HG03060 (cell line): ENCODE data around the gene TNFRSF1B.

Source experiments
- ATAC-seq: cut with Tn5 transposase; IDR thresholded peaks from one replicate; pipeline ENCODE4 v1.9.1; 2021; ENCODE audit warnings: low read depth, moderate number of reproducible peaks; ENCODE audit not compliant: unreplicated experiment

TNFRSF1B gene

GRCh38 chr1:12141163-12141850 is 25.5 kb upstream of the TNFRSF1B start:
- ATAC-seq = no peak

DNA sequence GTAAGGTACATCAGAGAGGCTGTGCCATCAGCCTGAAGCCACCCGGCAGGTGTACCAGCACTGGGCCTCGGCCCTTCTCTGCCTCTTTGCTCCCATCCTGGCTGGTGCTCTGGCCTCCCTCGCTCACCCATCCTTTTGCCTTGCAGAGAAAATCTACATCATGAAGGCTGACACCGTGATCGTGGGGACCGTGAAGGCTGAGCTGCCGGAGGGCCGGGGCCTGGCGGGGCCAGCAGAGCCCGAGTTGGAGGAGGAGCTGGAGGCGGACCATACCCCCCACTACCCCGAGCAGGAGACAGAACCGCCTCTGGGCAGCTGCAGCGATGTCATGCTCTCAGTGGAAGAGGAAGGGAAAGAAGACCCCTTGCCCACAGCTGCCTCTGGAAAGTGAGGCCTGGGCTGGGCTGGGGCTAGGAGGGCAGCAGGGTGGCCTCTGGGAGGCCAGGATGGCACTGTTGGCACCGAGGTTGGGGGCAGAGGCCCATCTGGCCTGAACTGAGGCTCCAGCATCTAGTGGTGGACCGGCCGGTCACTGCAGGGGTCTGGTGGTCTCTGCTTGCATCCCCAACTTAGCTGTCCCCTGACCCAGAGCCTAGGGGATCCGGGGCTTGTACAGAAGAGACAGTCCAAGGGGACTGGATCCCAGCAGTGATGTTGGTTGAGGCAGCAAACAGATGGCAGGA is 24.5 kb upstream of the TNFRSF1B start:
- no peak for ATAC-seq

GRCh38 chr1:12142891-12143630 is 23.7 kb upstream of the TNFRSF1B start:
- no peak for ATAC-seq

- ATAC-seq = no peak
Observed at GRCh38 chr1:12143631-12144155, 23.1 kb upstream of the TNFRSF1B start.

GRCh38 chr1:12144236-12144635 is 22.6 kb upstream of the TNFRSF1B start:
- no peak for ATAC-seq

GRCh38 chr1:12144969-12145368 is 21.8 kb upstream of the TNFRSF1B start:
- no peak for ATAC-seq

DNA sequence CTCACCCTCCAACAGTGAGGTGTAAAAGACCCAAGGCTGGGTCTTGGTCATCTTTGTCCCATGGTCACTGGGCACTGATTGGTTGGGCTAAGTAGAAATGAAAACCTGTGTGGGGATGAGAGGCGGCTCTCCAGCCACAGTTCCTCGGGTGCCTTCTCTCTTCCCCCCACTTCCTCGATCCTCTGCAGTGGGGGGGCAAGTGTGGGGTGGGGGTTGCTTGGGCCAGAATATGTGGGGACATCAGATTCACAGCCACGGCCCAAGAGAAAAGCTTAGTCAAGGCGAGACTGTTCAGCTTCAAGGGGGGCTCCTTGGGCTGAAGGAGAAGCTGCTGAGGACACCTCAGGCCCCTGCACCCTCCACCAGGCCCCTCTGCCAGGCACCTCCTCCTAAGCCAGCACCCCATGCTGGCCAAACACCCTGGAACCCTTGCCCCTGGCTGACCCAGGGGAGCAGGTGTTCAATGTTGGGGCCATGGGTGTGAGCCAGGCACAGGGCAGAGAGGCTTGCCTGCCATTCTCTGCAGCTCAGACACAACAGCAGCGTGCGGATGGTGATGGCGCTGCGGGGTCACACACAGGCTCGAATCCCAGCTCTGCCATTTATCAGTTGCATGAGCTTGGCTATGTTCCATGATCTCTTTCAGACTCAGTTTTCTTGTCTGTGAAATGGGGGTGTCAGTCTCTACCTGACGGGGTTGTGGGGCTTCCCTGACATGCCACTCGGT is 21.0 kb upstream of the TNFRSF1B start:
- no peak for ATAC-seq

GRCh38 chr1:12146343-12147112 is 20.3 kb upstream of the TNFRSF1B start:
- no peak for ATAC-seq

DNA sequence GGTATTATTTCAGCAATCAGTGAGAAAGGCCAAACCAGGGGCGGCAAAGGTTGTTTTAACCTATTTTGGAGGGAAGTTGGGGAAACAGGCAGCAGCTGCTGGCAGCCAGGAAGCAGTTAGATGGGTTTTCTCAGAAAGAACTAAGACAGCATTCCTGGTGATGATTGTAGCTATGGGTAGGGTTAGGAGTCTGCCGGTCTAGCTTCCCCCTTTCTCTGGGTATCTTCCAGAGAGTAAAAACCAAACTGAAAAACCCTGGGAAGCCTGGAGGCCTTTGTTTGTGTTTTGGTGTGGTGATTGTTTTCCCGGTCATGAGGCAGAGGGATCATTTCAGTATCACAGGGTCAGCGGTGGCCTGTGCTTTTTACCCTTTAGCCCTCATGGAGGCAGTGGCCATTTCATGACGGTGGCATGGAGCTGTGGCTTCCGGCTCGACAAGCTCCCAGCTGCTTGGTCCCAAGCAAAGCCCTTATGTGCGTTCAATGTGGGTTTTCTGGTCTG is 19.5 kb upstream of the TNFRSF1B start:
- ATAC-seq = no peak

GRCh38 chr1:12148160-12148957 is 18.4 kb upstream of the TNFRSF1B start:
- no peak for ATAC-seq

DNA sequence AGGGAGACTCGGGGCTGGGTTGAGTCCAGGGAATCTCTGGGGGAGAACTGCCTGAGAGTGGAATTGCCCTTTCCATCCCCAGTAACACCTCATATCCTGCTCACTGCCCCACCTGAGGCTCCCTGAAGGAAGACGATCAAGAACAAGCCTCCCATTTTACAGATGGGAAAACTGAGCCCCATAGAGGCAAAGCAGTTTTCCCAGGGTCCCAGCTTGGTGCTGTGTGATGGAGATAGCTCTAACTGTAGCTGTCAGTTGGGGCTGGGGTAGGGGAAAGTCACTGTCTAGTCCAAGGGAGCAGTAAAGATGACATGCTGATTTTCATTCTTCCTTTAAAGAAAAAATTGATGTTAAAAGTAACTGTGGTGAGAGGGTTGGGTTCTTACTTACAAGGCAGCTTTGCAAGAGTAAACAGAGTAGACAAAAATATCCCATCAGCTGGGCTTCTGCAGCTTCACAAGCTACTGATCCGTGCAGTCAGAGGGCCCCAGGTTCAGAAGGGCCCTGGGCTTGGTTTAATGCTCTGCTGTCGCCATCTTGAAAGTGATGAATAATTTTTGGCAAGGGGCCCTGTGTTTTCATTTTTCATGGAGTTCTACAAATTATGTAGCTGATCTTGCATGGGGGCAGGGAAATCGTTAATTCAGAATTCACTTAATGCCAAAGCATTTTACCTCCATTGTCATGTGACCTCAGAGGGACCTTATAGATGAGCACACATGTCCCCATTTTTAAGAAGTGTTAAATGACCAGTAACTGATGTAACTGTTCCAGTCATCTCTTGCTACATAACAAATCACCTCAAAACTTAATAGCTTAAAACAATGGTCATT is 17.6 kb upstream of the TNFRSF1B start:
- no peak for ATAC-seq

GRCh38 chr1:12149791-12150175 is 17.0 kb upstream of the TNFRSF1B start:
- no peak for ATAC-seq

DNA sequence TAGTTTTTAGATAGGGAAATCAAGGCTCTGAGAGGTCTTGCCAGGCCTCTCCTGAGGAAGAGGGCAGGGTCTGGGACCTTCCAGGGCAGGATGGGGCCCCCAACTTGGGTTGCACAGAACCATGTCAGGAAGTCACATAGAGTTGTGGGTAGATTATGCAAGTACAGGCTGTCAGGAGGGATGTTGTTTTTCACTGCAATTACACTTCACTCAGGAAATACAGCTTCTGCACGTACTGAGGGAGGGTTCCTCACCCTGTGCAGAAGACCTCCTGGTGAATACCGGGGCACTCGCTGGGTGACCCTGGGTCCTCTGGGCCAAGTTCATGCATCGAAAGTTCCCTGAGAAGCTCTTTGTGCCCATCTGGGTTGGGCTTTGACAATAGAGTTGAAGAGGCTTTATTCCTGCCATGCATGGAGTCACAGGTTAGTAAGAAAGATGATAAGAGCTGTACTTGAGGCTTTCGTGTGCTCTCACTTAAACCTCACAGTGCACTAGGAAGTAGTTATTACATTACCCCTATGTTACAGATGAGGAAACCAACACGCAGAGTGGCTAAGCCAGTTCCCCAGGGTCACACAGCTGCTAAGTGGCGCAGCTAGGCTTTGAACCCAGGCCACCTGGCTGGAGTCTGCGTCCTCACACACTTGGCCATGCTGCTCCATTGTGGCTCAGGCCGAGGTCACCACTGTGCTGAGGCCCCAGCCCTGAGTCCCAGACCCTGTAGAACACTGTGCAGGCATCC is 16.2 kb upstream of the TNFRSF1B start:
- ATAC-seq = no peak

DNA sequence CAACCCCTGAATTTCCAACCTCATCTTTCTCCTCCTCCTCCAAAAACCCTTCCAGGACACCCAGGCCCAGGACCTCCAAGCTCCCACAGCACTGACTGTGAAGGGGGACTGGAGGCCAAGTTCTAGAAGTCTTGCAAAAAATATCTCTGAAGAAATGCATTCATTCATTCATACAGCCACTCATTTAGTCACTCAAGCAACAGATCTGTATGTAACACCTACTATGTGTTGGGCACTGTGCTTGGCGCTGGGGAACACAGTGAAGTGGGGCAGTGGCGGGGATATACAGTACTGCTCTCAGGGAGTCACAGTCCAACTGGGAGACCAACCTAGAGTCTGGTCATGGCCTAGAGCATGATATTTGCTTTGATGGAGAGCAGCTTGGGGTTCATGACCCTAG is 15.3 kb upstream of the TNFRSF1B start:
- ATAC-seq = no peak

- peak; percentile 41 for ATAC-seq
Observed at GRCh38 chr1:12152113-12152891, 14.5 kb upstream of the TNFRSF1B start.

DNA sequence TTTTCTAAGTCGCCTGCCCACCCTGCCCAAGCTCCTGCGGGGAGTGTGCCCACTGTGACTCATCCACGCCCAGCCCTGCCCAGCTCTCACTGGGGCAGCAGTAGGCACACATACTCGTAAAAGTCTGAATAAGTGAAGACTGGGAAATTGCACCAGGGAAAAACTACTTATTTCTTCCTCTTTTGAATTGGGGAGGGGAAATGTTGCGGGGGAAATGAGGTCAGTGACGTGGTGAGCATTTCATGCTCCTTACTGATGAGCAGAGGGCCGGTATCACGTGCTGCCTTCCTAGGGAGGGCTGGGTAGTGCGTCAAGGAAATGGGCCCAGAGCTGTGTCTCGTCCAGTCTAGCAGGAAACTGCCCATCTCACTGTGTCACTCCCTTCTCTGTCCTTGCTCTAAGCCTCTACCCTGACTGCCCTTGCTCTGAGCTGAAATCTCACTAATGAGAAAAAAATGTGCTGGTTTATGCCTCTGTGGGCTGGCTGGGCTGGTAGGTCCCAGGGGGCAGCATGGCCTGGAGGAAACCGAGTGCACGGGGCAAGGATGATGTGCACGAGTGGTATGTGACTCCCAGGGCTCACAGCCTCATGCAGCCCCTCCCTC is 13.5 kb upstream of the TNFRSF1B start:
- ATAC-seq = peak; percentile 27
